ENCODE data around the gene THBS3. TPM values are rescaled to one million over a fixed set of nuclear protein-coding genes. Genes with fewer than 3 reads are reported as not detected.

The THBS3 gene
- total and polyA plus RNA-seq, 12 donors = 3.8 to 23.5 (median 6.4) TPM

GRCh38 chr1:155188268-155188667, 19.4 kb downstream of the THBS3 start:
- TF ChIP-seq CTCF (IDR thresholded peaks at IDR 0.05) = no peak
- H3K36me3 ChIP-seq = no peaks in the 10 kb centered on the region
- no peaks in the 10 kb centered on the region for H3K9me3 ChIP-seq
- H3K4me3 ChIP-seq = no peak overlapping the region
- intact Hi-C loops (cut with DNase I) = no loop called here
- H3K27ac ChIP-seq = no peak overlapping the region
- ATAC-seq = no peak
- H3K4me1 ChIP-seq = peaks cover 3 to 25% (median 16%) of the 10 kb centered on the region in 9 donors
- no peaks in the 10 kb centered on the region for H3K27me3 ChIP-seq
- no peak for DNase-seq
- 93 to 95% methylated on average over 12 to 14 of the region's 14 CpGs for WGBS, 2 donors

- TF ChIP-seq CTCF (IDR thresholded peaks at IDR 0.05) = no peak
- Histone ChIP-seq H3K4me1 (peaks cover 0 to 17% (median 8%) of the 10 kb centered on the region in 9 donors), H3K27ac (no peak overlapping the region), H3K9me3 (no peaks in the 10 kb centered on the region), H3K36me3 (no peaks in the 10 kb centered on the region), H3K27me3 (no peaks in the 10 kb centered on the region), H3K4me3 (no peak overlapping the region)
- no peak for DNase-seq
- ATAC-seq = no peak
- intact Hi-C loops (cut with DNase I) = no loop called here
- 80 to 83% methylated on average over 16 of the region's 16 CpGs for WGBS, 2 donors
Measured at GRCh38 chr1:155187456-155187891, 20.2 kb downstream of the THBS3 start.

GRCh38 chr1:155186794-155187455, 20.8 kb downstream of the THBS3 start:
- no peak for DNase-seq
- no peaks in the 10 kb centered on the region for H3K9me3 ChIP-seq

GRCh38 chr1:155186067-155186793, 21.5 kb downstream of the THBS3 start:
- TF ChIP-seq CTCF (IDR thresholded peaks at IDR 0.05) = no peak
- ATAC-seq = no peak
- Histone ChIP-seq H3K4me3 (no peak overlapping the region), H3K4me1 (peaks cover 0 to 14% (median 8%) of the 10 kb centered on the region in 9 donors), H3K9me3 (no peaks in the 10 kb centered on the region), H3K36me3 (no peaks in the 10 kb centered on the region), H3K27ac (peak overlapping the region in 1 of 10 donors; percentile 75), H3K27me3 (no peaks in the 10 kb centered on the region)
- 77 to 82% methylated on average over 8 of the region's 8 CpGs for WGBS, 2 donors
- no peak for DNase-seq
- intact Hi-C loops (cut with DNase I) = no loop called here

More at GRCh38 chr1:155186794-155187455, 20.8 kb downstream of the THBS3 start:
- ATAC-seq = no peak
- H3K4me1 ChIP-seq = peaks cover 0 to 14% (median 8%) of the 10 kb centered on the region in 9 donors
- TF ChIP-seq CTCF (IDR thresholded peaks at IDR 0.05) = no peak
- no peaks in the 10 kb centered on the region for H3K36me3 ChIP-seq
- H3K4me3 ChIP-seq = no peak overlapping the region
- H3K27ac ChIP-seq = no peak overlapping the region
- 80 to 84% methylated on average over 14 of the region's 14 CpGs for WGBS, 2 donors
- intact Hi-C loops (cut with DNase I) = no loop called here
- no peaks in the 10 kb centered on the region for H3K27me3 ChIP-seq
